ENCODE results near the gene NR2E1.

Gene NR2E1

DNA sequence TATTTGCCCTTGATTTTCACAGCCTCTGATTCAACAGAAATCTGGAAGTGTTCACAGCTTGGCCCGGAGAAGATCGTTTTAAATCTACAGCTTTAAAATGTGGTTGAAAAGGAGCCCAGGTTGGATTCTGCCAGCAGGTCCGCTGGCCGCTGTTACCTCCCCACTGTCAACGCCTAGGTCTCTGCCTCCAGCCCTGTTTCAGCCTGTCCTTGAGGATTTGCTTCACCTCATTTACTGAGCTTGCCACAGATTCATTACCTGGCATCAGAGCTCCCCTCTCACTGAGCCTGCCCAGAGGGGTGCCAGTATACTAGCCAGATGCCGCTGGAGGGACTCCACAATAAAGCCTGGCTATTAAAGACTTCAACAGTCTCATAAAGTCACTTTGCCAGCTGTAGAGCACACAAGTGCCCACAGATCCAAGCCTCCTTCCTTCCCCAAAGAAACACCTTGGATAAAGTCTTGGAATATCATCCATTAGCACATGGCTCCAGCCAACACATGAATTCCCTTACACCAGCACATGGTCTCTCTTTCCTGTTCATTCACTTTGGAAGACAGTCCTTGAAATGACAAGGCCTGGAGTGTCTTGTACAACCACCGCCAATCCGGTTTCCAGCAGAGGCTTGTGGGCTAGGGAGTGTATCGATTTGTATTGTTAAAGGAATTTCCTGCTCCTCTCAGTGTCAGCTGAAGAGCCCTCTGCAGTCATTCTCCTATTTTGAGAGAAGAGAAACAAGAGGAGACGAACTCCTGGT, 9.5 kb upstream of the NR2E1 start:
- DNase-seq (ENCODE audit: low read depth in 3 of 3): no peak

GRCh38 chr6:108156938-108157233, 8.9 kb upstream of the NR2E1 start:
- no peak for DNase-seq (ENCODE audit: low read depth in 3 of 3)

DNA sequence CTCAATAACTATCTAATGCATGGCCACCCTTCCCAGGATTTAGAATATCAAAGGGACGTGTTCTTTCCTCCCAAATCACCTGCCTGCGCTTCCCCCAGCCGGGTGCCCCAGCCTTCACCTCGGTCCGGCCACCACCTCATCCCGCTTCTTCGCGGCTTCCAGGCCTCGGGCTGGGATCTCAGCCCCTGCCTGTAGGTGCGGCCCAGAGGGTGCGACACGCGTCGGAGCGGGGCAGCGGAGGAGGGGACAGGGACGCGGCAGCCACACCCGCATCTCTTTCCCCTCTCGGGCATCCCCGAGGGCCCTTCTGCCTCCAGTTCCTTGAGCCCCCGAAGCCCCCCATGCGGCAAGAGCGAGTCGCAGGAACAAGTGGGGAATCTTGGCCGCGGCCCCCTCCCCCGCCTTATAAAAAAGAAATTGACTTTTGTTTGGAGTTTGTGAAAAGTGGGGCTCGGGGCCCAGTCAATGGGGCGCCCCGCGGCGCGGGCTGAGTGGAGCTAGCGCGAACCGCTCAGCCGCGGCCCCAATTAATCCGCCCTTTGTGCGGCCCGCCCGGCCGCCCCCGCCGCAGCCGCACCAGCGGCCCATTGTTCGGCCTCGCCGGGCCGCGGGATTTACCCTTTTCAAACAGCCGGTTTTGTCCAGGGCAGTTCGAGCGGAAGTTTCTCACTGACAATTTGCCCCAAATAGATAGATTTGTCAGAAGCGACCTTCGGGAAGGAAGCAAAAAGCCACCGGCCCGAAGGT, 8.4 kb upstream of the NR2E1 start:
- no peak for DNase-seq (ENCODE audit: low read depth in 3 of 3)

DNA sequence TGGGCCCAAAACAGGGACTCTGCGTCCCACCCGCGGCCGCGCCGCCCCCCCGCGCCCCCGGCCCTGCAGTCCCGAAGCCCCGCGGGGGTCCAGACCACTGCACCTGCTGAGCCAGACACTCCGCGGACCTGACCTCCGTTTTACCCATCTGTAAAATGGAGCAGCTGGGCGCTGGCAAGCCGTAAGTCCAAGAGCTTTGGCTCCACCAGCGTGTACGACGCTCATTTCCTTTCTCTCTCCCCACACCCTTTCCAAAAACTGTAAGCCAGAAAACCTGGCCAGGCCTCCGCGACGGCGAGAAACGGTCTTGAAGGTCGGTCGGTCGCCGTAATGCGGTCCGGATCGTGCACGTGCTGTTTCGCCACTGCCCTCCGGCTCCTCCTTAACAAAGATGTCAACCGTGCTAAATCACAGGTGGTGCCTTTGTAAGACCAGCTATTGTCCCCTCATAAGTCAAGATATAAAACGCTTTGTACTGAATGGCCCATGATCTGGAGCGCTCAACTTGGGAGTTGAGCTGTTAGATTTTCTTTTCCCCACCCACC, 7.8 kb upstream of the NR2E1 start:
- no peak for DNase-seq (ENCODE audit: low read depth in 3 of 3)

DNA sequence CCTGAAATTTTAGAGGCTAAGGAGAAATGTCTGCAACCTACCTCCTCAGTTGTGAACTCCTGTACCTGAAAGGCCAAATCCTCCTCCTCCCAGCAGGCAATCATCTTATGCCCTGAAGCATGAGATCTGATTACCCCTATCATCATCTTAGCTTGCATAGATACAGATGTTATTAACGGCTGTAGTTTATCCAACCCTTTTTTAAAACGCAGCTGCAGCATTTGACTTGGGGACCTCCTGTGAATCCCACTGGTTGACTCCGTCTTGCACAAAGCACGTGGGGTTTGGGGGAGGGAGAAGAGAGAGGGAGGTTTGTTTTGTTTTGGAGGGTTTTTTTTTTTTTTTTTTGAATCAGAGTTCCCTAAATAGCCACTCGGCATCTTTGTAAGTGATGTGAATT, 5.8 kb upstream of the NR2E1 start:
- no peak for DNase-seq (ENCODE audit: low read depth in 3 of 3)

DNA sequence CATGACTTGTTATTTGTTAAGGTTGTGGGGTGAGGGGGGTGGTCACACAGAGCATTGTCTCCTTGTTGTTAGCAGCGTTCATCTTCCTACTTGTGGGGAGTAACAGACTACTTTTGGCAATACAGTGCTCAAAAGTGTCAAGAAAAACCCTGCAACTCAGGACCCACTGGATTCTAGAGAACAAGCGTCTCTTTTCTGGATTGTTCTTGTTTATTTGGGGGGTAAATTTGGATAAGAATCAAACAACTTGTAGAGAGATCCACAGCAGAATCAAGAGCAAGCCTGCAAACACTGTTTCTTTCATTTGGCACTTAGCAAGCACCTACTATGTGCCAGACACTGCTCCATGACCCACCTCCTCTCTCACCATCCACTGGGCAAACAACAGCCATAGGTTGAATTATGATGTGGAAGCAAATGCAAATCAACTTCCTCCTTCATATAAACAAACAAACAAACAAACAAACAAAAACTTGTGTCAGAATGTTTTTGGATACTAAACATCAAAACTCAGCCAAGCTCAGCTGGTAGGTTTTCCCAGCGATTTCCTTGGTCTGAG, 4.0 kb upstream of the NR2E1 start:
- no peak for DNase-seq (ENCODE audit: low read depth in 3 of 3)

- no peak for DNase-seq (ENCODE audit: low read depth in 3 of 3)
These were observed 2.6 kb upstream of the NR2E1 start for GRCh38 chr6:108163267-108163643.

GRCh38 chr6:108163644-108164542, 1.9 kb upstream of the NR2E1 start:
- no peak for DNase-seq (ENCODE audit: low read depth in 3 of 3)

DNA sequence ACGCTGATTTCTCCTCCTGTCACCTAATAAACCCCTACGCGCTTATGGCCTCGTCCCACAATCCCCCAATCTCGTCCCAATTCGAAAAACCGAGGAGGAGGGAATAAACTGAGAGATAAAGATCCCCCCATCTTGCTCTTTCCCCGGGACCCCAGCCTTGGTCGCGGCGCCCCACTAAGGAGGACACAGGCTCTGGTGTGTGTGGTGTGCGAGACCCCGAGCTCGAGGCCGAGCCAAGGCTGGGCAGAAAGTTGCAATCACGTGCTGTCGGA, 1.3 kb upstream of the NR2E1 start:
- no peak for DNase-seq (ENCODE audit: low read depth in 3 of 3)

GRCh38 chr6:108164815-108165706, 761 bp upstream of the NR2E1 start:
- DNase-seq (ENCODE audit: low read depth in 3 of 3): no peak

GRCh38 chr6:108166664-108167448, 1.0 kb downstream of the NR2E1 start:
- no peak for DNase-seq (ENCODE audit: low read depth in 3 of 3)

DNA sequence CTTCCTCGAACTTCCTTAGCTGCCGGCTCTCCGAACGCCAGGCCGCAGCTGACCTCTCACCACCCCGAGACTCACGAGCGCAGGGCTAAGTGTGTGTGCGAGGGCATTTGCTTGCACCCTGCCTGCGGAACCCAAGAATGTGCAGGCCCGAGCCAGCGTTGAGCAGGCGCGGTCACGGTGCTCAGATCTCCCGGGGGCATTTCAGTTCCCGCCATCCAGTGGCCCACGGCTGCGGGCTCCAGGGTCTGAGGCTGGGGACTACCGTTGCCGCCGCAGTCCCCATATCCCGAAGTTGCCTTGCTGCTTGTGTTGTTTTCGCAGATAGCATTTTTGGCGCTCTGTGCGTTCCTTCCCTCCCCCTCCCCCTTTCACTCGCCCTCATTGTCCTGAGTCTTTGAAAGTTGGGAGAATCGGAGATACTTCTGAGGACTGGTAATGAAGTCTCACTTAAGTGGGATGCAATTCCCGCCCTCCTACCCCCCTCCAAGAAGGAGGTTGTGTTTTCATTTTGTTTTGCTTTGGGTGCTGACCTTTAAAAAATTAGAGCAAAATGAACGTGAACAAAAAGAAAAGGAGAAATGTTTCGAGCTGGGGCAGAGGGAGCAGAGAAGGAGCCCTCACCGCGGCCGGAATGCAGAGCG, 1.7 kb downstream of the NR2E1 start:
- DNase-seq (ENCODE audit: low read depth in 3 of 3): no peak

DNA sequence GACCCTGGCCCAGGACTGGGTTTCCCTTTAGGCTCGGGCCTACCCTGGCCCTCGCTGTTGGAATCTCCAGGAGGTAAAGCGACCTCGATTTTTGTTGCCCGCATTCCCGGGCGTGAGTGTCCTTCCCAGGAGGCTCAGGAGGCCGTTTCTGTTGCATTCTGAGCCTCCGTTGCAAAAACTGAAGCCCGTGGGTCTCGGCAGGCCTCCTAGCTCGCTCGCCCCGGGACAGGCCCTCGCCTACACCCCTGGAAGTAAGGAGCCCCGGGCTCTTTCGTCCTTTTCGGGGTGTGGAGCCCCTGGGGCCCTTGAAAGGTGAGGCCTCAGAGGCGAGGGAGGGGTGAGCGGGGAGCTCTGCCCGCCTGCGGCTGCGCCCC, 2.3 kb downstream of the NR2E1 start:
- DNase-seq (ENCODE audit: low read depth in 3 of 3): no peak

- no peak for DNase-seq (ENCODE audit: low read depth in 3 of 3)
These were observed 3.0 kb downstream of the NR2E1 start for GRCh38 chr6:108168501-108169463.

- DNase-seq (ENCODE audit: low read depth in 3 of 3): no peak
These were observed 3.9 kb downstream of the NR2E1 start for GRCh38 chr6:108169464-108170331.

GRCh38 chr6:108170332-108171290, 4.8 kb downstream of the NR2E1 start:
- DNase-seq (ENCODE audit: low read depth in 3 of 3): no peak
